ENCODE measurements around the gene TYK2.

TYK2 gene

DNA sequence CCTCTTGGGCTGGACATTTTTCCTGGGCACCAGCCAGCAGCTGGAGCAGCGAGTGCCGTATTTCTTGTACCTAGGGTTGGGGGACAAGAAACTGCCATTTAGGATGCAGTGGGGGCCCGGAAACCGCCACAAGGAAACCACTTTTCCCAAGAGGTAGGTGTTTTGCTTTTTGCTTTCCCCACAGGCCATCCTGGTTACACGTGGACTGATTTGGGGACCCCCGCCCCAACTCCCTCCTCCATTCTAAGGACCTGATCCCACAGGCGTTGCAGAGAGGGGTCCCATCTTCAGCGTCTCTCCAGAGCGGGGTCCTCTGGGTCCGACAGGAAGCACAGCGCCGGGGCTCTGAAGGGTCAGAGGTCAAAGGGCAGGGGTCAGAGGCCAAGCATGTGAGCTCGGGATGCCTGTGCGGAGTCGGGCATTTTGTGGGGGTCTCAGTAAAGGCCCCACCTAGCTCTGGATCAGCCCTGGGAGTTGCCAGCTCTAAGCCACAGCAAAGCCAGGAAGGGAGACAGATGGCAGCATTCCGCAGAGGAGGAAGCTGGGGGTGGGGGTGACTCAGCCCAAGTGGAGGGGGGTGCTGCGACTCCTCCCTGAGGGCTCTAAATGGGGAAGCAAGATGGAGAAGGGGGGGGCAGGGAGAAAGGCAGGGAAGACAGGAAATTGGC, 75.1 kb downstream of the TYK2 start:
- peaks cover 0 to 41% of the 10 kb centered on the region in 2 experiments; a peak in 2 of 3 replicates for H3K36me3 ChIP-seq (ENCODE audit: control insufficient read depth in 2 of 2, insufficient read depth in 1 of 2, low read length in 2 of 2)
- POLR2A ChIA-PET, result interaction anchor here (0.8 to 0.9 kb wide), 2 partner anchors 9 to 13 kb away, joined by 7 to 9 read pairs; no protein-coding TSS in a partner anchor
- TF ChIP-seq BCL11A (tag by site-specific recombination; IDR thresholded peaks at IDR 0.05; ENCODE audit: low read depth), result peak; percentile 78
- TF ChIP-seq, protein P1, sequence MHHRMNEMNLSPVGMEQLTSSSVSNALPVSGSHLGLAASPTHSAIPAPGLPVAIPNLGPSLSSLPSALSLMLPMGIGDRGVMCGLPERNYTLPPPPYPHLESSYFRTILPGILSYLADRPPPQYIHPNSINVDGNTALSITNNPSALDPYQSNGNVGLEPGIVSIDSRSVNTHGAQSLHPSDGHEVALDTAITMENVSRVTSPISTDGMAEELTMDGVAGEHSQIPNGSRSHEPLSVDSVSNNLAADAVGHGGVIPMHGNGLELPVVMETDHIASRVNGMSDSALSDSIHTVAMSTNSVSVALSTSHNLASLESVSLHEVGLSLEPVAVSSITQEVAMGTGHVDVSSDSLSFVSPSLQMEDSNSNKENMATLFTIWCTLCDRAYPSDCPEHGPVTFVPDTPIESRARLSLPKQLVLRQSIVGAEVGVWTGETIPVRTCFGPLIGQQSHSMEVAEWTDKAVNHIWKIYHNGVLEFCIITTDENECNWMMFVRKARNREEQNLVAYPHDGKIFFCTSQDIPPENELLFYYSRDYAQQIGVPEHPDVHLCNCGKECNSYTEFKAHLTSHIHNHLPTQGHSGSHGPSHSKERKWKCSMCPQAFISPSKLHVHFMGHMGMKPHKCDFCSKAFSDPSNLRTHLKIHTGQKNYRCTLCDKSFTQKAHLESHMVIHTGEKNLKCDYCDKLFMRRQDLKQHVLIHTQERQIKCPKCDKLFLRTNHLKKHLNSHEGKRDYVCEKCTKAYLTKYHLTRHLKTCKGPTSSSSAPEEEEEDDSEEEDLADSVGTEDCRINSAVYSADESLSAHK (tag by site-specific recombination; IDR thresholded peaks at IDR 0.05), result peak; percentile 100
- peak; percentile 51 for TF ChIP-seq ZFHX2 (tag by site-specific recombination; conservative IDR thresholded peaks at IDR 0.05)
- TF ChIP-seq, protein P2, sequence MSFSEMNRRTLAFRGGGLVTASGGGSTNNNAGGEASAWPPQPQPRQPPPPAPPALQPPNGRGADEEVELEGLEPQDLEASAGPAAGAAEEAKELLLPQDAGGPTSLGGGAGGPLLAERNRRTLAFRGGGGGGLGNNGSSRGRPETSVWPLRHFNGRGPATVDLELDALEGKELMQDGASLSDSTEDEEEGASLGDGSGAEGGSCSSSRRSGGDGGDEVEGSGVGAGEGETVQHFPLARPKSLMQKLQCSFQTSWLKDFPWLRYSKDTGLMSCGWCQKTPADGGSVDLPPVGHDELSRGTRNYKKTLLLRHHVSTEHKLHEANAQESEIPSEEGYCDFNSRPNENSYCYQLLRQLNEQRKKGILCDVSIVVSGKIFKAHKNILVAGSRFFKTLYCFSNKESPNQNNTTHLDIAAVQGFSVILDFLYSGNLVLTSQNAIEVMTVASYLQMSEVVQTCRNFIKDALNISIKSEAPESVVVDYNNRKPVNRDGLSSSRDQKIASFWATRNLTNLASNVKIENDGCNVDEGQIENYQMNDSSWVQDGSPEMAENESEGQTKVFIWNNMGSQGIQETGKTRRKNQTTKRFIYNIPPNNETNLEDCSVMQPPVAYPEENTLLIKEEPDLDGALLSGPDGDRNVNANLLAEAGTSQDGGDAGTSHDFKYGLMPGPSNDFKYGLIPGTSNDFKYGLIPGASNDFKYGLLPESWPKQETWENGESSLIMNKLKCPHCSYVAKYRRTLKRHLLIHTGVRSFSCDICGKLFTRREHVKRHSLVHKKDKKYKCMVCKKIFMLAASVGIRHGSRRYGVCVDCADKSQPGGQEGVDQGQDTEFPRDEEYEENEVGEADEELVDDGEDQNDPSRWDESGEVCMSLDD (tag by site-specific recombination; IDR thresholded peaks at IDR 0.05), result 0 out of 2 replicates have a peak, but pooled peaks have one; percentile 21
- TF ChIP-seq RBAK (tag by site-specific recombination; IDR thresholded peaks at IDR 0.05), result no peak
- H3K4me1 ChIP-seq (ENCODE audit: control insufficient read depth, insufficient read depth, low read length), result no peaks in the 10 kb centered on the region
- no peak overlapping the region for H3K27ac ChIP-seq (ENCODE audit: extremely low read depth, low read depth, low read length)
- H3K4me3 ChIP-seq (ENCODE audit: low read depth, low read length), result no peak overlapping the region
- CTCF ChIA-PET, result interaction anchor here (0.9 kb wide), 1 partner anchor 23 kb away, joined by 3 read pairs; no protein-coding TSS in a partner anchor
- no peaks in the 10 kb centered on the region for H3K9me3 ChIP-seq (ENCODE audit: control insufficient read depth, insufficient read depth, low read depth, low read length)

Measured in HEK293 (cell line).